Gastroesophageal sphincter (tissue), 3 donors: ENCODE data around the gene TMEM201.

Source experiments
- CTCF ChIP-seq, 4 experiments: fragments of 200-600 bp in 2 of 4; fragments of 450-650 bp in 2 of 4; sonication (generic) in 1 of 4; IDR thresholded peaks; one replicate each; pipeline ENCODE4 v1.5.1; 2017 to 2019; ENCODE audit warnings: antibody characterized with exemption in 4 of 4, mild to moderate bottlenecking in 2 of 4, moderate library complexity in 2 of 4
- EP300 ChIP-seq: sonication (generic); formaldehyde crosslinking; IDR thresholded peaks from one replicate; pipeline ENCODE4 v1.6.1; 2017; ENCODE audit warnings: antibody characterized with exemption, mild to moderate bottlenecking
- POLR2A ChIP-seq, 2 donors: fragments of 450-650 bp; IDR thresholded peaks; one replicate each; pipeline ENCODE4 v1.6.1; 2017; ENCODE audit warnings: antibody characterized with exemption in 2 of 2, mild to moderate bottlenecking in 2 of 2, moderate library complexity in 1 of 2

- TF ChIP-seq POLR2A (IDR thresholded peaks at IDR 0.05): no peak
- no peak for TF ChIP-seq CTCF (IDR thresholded peaks at IDR 0.05)
- no peak for TF ChIP-seq EP300
Observed at GRCh38 chr1:9590201-9590600, 1.5 kb downstream of the TMEM201 start.
